GM13976 (cell line): ENCODE data around the gene URM1.

Experiments
- DNase-seq: peaks from one replicate; pipeline ENCODE4 v3.0.0; 2012; ENCODE audit warnings: low spot score
- in situ Hi-C: fragments of 300-500 bp; cut with MboI; formaldehyde crosslinking; loops from one replicate; pipeline ENCODE4 v1.12.0; 2022; ENCODE audit warnings: low sequenced_read_pairs, mixed read lengths, inconsistent platforms; ENCODE audit not compliant: unreplicated experiment
- TF ChIP-seq, protein P1 (sequence below): IDR thresholded peaks from 2 replicates; pipeline ENCODE4 v1.5.1; 2012; ENCODE audit warnings: borderline replicate concordance, mild to moderate bottlenecking; ENCODE audit not compliant: insufficient read depth; ENCODE audit errors: extremely low read depth, missing control alignments, control extremely low read depth

URM1 gene

DNA sequence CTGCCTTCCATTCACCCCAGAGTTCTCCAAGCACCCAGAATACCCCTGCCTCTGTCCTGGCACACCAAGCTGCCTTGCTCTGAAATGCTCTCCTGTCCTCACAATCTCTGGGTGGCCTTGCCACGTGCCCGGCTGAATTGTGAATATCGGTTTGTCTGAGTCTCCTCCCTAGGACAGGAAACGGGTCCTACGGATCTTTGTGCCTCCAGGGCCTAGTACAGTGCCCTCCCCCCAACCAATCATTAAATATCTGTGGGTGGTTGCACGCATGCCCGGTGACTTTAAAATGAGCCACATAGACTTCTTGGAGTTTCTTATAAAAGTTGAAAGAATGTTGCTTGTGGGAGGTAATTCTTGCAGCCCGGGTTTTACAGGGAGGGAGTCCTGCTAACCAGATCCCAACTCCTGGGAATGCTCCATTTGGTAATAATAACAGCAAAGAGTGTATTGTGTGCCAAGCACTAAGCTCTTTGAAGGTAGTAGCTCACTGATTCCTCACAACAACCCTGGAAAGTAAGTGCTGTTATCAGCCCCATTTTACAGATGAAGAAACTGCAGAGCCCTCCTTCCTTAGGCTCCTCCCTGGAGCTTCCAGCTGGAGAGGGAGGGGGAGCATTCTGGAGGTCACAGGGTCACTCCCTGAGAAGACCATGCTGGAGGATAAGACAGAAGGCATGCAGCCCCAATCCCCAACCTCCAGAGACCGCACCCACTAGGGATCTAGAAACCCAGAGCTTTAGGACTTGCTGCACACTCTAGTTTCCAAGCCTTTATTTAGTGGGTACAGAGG lies 23.4 kb downstream of the URM1 start:
- TF ChIP-seq, protein P1, sequence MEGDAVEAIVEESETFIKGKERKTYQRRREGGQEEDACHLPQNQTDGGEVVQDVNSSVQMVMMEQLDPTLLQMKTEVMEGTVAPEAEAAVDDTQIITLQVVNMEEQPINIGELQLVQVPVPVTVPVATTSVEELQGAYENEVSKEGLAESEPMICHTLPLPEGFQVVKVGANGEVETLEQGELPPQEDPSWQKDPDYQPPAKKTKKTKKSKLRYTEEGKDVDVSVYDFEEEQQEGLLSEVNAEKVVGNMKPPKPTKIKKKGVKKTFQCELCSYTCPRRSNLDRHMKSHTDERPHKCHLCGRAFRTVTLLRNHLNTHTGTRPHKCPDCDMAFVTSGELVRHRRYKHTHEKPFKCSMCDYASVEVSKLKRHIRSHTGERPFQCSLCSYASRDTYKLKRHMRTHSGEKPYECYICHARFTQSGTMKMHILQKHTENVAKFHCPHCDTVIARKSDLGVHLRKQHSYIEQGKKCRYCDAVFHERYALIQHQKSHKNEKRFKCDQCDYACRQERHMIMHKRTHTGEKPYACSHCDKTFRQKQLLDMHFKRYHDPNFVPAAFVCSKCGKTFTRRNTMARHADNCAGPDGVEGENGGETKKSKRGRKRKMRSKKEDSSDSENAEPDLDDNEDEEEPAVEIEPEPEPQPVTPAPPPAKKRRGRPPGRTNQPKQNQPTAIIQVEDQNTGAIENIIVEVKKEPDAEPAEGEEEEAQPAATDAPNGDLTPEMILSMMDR, result no peak
- in situ Hi-C loops, result no loop called here
- DNase-seq, result no peak

DNA sequence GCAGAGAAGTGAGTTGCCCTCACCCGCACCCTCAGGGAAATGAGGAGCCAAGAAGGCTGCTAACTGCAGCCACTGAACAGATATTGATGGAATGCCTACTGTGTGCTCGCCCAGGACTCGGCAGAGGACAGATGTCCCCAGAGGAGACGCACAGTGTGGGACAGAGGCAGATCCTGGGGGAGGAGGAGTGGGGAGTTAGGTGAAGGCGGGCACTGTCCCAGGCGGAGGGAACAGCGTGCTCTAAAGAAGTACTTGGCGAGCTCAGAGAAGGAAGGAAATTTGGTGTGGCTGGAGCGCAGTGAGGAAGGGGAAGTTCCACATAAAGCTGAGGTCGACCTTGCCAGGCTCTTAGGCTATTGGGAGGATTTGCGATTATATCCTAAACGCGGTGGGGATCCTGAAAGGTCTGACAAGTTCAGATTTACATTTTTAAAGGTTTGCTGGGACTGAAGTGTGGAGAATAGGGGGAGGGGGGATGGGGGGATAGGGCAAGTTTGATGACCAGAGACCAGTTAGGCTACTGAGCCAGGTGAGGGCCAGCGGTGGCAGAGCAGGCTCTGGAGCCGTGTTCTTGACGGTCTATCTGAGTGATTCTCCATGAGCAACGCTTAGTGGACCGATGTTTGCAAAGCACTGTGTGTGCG lies 25.9 kb downstream of the URM1 start:
- in situ Hi-C loops, result no loop called here
- no peak for DNase-seq

DNA sequence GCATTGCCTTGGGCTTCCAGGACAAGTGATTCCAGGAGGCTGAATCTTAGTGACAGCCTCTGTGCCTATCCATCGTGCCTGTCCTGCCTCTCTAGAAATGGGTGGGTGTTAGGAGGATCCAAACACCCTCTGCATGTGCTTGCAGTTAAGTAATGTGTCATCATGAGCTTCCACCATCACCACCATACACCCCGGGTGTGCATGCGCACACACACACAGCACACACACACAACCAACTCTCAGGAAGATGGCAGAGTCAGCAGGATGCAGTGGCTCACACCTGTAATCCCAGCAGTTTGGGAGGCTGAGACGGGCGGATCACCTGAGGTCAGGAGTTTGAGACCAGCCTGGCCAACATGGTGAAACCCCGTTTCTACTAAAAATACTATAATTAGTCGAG lies 26.7 kb downstream of the URM1 start:
- in situ Hi-C loops, result no loop called here
- TF ChIP-seq, protein P1, result no peak
- DNase-seq, result no peak

More for the DNA sequence above, 25.9 kb downstream of the URM1 start:
- TF ChIP-seq, protein P1, result no peak

DNA sequence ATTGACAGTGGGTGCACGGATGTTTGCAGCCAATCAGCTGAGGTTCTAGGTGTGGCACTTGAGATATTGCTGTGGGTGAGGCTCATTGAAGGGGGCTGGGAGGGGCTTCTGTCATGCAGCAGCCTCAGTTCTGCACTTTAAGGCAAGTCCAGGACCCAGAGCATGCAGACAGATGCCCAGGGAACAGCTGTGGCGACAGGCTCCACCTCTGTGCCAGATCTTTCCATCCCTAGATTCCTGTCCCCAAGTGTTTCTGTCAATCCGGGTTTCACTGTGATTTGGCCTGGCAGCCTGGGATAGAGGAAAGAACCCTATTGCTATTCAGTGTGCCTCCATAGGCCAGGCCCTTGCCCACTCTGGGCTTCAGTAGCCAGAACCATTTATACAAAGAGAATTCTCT lies 28.7 kb downstream of the URM1 start:
- no peak for DNase-seq
- in situ Hi-C loops, result no loop called here
- TF ChIP-seq, protein P1, result no peak

DNA sequence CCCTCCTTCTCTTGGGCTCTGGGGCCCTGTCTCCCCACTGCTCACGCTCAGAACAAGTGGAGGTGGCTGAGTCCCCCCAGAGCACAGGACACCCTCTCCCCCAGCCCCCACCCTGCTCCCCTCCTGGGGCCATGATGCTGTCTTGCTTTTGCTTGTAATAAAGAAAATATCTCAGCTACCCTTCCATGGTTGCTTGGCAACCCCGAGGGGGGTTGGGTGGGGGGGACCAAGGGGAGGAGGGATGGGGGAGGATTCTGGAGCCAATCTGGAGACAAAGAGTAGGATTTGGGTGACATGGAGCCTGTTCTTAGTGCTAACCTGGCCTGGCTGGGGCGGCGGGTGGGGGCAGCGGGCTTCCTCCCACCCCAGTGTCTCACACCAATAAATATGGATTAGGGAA lies 33.4 kb downstream of the URM1 start:
- in situ Hi-C loops, result no loop called here
- DNase-seq, result no peak
- TF ChIP-seq, protein P1, result no peak

DNA sequence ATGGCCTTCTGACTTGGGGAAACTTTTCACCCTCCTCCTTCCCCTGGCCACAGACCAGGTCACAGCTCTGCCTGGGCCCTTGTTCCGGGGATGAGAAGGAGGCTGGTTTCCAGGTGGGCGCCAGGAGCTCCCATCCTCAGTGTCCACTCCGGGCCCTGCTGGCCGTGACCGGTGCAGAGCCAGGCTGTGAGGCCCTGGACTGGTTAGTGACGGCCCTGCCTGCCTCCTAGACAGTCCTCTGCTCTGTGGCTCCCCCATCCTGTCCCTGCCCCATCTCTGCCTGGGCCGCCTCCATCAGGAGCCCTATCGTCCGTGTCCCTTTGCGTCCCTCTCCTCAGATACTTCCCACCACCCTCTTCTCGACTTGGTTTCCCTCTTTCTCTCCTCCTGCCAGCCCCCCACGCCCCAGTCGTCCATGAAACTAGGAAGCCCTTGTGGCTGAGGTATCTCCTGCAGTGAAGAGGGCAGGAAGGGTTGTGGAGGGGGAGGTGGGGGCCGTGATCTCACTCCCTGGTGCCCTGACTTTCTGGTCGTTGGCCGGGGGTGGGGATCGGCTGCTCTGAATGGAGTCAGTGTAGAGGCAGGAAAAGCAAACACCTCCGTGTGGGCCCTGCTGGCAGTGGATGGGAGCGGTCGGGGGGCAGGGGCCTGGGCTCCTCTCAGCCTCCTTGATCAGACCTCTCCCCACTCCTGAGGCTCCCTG lies 34.1 kb downstream of the URM1 start:
- in situ Hi-C loops, result no loop called here
- TF ChIP-seq, protein P1, result no peak
- DNase-seq, result no peak
